ENCODE measurements around the gene CCL4.
"Not testable (repeated sequence)": the region's sequence is repeated elsewhere in the genome, so short reads cannot be mapped to it uniquely, and the experiment has no call there.

CCL4 gene

DNA sequence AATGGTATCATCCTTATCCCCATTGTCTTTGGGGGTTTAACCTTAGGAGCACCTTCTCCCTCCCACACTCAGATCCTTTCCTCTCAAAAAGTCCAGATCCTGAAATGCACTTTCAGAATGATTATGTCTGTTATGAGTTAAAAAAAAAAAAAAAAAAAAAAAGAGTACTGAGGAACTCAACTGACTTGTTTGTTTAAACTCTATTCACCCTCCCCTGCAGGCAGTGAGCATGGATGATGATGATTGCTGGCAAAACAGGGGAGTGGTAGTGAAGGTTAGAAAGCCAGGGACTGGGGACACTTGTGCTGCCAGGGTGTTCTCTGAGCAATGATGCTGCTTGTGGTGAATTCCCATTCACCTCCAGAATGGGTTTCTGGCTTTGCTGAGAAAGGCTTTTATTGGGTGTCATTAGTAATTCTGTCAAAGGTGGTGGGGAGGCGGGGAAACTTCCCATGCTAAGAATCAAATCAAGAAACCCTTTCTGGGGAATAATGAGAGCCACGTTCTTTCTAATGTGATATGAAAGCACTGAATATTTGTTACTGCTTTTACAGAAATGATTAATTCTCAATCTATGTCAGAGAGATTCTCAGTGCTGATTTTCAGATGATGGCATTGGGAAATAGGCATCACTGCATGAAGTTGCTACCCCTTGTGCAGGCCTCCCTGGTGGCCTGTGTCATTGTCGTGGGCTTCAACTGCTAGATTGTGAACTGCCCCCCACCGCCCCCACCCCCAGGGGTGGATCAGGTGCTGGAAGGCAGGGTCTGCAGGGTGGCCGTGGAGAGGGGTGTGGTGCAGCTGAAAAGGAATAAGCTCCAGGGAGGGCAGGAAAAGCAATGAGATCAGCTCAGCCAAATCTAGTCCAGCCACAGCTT lies 14.1 kb downstream of the CCL4 start:
- DNase-seq (ENCODE audit: low read depth) = no peak

DNA sequence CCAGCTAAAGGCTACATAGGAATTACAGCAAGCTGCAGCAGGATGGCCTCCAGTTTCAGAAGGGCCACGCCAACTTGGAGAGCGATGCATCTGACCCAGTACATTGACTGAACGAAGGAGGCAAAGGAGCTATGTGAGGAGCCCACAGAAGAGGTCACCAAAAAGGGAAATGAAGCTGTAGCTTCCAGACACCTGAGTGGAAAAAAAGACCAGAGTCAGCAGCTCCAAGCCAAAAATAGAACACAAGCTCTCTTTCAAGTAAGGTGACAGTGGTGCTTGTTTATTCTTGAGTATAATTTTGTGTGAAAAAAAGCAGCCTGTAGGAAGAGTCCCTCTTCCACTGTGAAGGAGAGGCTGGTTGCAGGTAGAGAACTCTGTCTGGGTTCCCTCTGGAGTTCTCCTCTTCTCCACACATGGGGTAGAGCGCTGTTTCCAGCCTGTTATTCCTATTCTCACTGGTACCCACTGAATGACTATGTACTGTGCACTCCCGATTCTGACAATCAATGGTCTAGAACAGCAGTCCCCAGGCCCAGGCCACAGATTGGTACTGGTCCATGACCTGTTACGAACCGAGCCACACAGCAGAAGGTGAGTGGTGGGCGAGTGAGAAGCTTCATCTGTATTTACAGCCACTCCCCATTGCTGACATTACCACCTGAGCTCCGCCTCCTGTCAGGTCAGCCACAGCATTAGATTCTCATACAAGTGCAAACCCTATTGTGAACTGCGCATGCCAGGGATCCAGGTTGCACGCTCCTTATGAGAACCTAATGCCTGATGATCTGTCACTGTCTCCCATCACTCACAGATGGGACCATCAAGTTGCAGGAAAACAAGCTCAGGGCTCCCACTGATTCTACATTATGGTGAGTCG lies 15.1 kb downstream of the CCL4 start:
- DNase-seq (ENCODE audit: low read depth) = no peak

DNA sequence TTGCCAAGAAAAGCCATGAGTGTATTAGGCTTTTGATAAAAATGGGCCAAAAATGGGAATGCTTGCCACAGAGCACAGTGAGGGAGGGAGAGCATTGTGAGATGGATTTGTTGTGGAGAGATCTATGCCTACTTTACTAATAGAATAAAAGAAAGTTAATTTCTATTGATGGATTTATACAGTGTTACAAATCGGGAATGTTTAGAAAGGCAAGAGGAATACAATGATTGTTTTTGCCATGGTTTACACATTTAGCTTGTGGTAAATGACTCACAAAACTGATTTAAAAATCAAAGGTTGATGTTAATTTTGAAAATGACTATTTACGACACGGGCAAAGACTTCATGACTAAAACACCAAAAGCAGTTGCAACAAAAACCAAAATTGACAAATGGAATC lies 16.6 kb downstream of the CCL4 start:
- DNase-seq (ENCODE audit: low read depth) = no peak

DNA sequence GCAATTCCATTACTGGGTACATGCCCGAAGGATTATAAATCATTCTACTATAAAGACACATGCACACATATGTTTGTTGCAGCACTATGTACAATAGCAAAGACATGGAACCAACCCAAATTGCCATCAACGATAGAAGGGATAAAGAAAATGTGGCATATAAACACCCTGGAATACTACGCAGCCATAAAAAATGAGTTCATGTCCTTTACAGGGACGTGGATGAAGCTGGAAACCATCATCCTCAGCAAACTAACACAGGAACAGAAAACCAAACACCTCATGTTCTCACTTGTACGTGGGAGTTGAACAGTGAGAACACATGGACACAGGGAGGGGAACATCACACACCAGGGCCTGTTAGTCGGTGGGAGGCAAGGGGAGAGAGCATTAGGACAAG lies 17.5 kb downstream of the CCL4 start:
- not testable (repeated sequence) for DNase-seq (ENCODE audit: low read depth)

DNA sequence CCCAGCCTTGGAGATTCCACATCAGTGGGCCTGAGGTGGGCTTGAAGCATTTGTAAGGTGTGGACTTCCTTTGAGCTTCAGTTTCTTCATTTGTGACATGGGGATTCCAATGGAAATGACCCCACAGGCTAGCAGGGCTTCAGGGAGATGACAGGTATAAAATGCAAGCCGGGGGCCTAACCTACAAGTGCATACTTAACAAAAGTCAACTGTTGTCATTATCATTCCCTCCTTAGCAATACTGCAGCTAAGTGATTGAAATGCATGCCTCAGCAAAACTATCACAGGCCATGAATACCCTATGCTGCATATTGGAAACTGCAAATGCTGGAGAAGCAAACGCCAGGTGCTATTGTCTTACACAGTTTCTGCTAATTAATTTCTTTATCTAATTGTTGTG lies 19.8 kb downstream of the CCL4 start:
- no peak for DNase-seq (ENCODE audit: low read depth)

DNA sequence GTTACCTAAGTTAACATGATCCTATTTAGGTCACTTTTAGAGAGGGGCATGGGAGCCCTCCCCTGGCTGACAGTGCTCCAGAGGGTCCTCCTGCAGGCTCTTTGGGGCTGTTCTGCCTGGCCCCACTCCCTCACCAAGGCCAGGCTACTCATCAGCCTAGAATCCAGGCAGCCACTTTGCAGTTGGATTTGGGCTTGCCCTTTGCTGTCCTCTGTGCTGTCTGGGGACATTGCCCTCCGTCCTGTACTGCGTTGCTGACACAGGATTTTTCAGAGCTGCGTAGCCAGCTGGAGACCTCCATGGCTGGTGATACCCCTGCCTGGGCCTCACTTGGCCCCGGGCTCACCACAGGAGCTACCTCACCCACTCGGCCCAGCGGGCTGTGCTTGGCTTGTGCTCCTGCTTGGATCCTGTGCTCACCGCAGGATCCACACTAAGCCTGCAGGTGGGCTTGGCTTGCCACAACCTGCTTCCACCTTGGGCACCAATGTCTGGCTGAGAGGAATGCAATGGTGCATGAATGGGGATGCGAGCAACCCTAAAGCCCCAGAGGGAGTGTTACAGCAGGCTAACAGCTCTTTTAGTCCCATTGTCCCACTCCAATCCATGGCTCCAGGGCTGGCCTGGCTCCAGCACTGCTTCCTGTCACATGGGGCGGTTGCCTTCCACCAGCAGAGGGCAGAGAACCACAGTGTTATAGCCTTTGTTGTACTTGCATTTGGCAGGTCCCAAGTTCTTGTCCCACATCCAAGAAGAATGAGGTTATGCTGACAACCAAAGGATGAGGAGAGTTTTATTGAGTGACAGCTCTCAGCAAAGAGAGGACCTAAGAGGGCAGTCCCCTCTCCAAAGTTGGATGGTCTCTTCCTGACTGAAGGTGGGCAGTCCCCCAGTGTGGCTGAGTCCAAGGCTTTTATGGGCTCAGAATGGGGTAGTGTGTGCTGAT lies 21.5 kb downstream of the CCL4 start:
- no peak for DNase-seq (ENCODE audit: low read depth)

DNA sequence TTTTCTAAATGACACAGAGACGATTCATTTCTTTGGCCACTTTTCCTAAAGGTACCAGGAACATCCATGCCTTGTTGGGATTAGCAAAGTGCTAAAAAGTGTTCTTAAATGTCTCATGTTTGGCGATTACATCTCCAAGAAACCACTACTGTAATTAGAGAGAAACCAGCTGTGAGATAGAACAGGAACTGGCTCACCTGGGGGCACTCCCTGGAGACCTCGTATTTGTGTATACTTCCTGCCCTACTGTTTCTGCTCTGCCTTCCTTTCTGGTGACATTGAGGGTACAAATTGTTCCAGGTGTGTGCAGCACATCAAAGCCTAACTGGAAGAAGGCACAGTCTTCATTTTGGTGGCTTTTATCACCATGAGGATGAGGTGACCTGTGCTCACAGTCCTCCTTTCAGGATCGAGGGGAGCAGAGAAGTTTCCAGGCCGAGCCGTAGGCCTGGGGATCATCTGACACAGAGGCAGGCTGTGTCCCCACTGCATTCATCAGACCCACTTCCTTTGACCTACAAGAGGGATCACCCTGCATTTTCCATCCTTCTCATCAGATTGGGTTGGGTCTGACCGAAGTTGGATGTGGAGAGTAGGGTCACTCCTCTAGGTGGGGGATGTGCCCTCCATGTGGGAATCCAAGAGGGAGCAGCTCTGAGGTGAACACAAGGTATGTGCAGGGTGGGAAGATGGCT lies 23.7 kb downstream of the CCL4 start:
- no peak for DNase-seq (ENCODE audit: low read depth)

DNA sequence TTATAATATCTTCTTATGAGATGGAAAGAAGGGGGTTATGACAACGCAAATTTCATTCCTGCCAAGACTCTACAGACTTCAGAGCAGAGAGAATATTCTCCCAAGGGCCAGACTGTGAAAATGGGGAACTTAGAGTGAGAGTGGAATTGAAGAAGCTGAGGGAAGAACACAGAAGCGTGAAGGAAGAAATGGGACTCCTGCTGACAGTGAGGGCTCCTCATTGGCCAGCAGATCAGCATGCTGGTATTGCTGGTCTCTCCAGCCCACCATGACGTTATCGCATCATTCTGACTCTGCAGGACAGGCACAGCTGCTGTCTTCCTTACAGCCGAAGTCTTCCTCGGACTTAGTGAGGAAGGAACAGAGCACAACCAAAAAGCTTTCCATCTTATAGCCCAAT lies 24.3 kb downstream of the CCL4 start:
- DNase-seq (ENCODE audit: low read depth) = no peak

DNA sequence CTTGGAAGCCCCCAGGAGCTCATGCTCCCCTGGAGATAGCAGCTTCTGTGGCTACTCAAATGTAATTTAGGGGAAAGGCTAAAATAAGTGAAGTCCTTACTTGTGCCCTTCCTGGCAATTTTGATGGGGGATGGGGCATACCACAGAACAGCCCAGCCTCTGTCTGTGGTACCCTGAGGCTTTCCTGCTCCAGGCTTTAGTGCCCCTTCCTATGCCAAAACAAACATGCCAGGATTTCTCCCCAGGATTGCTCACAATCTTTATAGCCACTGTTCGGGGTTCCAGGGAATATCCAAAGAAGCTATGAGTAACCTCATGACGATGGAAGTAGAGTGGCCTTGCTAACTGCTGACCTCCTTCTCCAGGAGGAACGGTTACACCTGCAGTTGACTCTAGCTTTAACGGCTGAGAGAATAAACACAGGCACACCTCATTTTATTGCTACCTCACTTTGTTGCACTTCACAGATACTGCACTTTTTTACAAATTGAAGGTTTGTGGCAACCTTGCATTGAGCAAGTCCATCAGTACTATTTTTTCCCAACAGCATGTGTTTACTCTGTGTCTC lies 24.9 kb downstream of the CCL4 start:
- DNase-seq (ENCODE audit: low read depth) = no peak

DNA sequence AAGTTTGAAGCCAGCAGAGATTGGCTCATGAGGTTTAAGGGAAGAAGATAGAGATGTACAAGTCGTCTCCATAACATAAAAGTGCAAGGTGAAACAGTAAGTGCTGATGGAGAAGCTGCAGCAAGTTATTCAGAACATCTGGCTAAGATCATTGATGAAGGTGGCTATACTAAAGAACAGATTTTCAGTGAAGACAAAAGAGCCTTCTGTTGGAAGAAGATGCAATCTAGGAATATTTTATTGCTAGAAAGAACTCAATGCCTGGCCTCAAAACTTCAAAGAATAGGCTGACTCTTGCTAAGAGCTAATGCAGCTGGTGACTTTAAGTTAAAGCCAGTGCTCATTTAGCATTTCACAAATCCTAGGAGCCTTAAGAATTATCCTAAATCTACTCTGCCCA lies 26.0 kb downstream of the CCL4 start:
- DNase-seq (ENCODE audit: low read depth) = no peak

DNA sequence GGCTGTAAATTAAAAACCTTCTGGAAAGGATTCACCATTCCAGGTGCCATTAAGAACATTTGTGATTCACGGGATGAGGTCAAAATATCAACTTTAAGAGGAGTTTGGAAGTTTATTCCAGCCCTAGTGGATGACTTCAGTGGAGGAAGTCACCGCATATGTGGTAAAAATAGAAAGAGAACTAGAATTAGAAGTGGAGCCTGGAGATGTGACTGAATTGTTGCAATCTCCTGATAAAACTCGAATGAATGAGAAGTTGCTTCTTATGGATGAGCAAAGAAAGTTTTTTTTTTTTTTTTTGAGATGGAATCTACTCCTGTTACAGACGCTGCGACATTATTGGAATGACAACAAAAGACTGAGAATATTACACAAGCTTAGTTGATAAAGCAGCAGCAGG lies 26.7 kb downstream of the CCL4 start:
- DNase-seq (ENCODE audit: low read depth) = no peak

DNA sequence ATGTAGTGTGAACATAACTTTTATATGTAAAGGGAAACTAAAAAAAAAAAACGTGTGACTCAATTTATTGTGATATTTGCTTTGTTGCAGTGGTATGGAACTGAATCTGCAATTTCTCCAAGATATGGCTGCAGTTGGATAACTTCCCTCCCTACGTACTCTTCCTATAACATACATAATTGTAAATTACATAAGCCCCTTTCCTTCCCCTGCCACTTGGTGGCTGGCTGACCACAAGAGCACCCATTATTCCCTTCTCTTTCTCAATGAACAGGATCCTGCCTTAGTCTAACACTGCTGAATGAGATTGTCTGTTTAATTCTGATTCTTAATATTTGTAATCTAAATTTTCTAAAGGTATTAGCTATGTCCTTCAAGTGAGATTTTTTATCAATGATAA lies 27.8 kb downstream of the CCL4 start:
- no peak for DNase-seq (ENCODE audit: low read depth)

DNA sequence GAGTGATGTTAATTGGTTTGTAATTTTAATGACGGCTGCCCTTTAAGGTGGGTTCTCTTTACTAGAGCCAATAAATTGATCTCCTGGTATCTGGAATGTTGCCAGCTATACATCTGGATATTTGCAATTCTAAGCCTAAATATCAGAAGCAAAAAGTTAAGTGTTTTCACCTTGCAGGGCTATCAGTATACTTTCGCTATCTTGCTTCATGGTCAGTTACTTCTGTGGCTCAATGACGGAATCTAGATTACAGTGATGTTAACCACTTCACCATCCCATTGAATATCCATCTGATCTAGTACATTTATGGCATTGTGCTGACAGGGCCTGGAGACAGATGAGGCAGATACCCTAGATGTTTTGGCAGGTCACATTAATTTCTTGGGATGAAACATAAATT lies 28.3 kb downstream of the CCL4 start:
- no peak for DNase-seq (ENCODE audit: low read depth)

DNA sequence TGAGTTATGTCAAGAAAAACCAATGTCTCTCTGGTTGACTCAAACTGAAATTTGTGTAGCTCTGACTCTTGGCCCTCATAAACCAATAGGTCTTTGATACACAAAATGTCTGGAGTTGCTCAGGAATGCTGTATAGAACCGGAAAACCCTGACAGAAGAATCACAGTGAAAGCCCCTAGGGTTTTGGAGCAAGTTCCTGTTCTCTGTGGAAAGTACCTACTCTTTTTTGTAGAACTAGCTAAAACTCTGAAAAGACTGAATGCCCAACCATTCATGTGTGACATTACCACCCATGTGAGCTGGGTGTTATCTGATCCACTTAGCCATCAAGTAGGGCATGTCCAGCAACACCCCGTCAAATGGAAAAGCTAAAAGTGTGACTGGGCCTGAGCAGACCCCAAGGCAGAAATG lies 28.8 kb downstream of the CCL4 start:
- DNase-seq (ENCODE audit: low read depth) = no peak

DNA sequence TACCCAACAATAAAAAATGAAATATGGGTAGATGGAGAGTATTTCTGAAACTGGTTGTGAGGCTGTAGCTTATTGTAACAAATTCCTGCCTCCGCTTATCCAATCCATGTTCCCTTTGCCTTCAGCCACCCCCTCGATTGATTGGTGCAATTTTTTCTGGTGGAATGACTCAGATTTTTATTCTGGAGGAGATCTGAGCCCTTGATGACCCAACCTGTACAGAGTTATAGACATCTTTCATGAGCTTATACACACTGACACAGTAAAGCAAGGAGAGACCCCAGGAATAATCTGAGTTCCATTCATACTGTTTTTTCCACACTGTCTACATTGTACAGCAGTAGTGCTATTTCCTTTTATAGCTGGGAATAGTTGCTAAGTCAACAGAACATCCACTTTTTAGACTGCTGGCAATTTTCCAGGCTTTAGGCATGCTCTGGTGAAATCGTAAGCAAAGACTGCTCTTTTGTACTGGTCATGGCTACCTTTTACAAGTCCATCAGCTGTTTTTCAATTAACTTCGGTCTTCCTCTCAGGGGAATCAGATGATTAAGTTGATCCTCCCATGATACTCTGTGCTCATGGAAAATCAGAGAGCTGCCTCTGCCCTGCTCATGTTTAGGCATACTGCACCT lies 30.1 kb downstream of the CCL4 start:
- DNase-seq (ENCODE audit: low read depth) = no peak

DNA sequence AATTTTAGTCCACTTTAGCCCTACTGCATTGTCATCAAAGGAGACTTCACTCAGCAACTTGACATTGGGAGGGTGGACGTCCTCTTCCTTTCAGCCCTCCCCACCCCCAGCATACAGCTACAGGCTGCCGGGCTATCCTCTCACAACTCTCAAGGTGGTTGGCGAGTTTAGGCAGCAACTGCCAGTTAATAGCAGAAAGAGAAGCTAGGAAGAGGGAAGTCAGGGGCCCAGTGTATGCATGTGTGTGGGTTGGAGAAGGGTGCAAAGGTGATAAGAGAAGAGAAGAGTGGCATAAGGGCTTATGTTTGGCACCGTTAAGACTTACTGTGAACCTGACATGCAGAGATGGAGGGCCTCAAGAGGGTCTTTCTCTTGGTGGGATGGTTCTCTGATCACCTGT lies 31.8 kb downstream of the CCL4 start:
- no peak for DNase-seq (ENCODE audit: low read depth)

DNA sequence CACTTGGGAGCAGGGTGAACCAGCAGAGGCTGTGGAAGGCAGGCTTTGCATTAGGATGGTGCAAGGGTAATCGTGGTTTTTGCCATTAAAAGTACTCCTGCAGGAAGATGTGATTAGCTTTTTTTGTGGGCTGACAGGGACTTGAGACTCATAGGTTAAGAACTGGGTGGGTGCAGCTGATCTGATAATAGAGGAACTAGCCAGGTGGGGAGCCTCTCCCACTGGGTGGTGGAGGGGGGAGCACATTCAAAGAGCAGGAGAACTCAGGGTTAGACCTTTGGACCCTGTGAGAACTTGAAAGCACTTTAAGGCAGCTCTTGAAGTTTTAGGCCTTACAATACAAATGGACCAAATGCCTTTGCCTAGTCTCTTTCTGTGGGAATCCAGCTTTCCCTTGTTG lies 32.4 kb downstream of the CCL4 start:
- DNase-seq (ENCODE audit: low read depth) = no peak

DNA sequence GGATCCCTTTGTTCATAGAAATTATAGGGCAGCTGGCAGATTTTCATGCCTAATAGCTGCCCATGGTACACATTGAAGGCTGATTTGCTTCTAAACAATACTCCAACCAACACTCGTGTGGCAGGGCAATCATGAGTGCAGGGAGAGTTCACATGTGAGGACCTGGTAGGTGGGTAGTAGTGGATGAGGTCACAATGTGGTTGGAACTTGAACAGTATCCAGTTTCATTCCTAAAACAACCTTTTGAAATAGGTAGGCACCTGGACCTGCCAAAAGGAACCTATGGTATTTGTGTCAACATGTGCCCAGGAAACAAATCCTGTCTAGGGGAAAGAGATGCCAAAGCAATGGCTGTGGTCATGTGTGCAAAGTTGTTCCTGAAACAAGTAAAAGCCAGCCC lies 32.8 kb downstream of the CCL4 start:
- no peak for DNase-seq (ENCODE audit: low read depth)

DNA sequence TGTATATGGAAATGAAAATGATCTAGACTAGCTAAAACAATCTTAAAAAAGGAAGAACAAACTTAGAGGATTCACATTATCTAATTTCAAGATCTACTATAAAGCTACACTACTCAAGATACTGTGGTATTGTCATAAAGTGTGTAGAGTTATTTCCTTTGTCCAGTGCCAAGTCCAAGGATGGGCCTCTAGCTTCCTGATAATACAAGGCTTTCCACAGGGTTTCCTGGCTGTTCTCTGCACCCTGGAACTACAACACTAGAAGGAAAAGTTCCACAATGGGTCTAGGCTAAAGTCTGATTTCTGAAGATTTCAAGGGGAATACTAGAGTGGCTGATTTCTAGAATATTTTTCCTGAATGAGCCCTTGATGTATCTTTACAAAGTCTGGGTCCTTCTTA lies 38.6 kb downstream of the CCL4 start:
- DNase-seq (ENCODE audit: low read depth) = no peak

DNA sequence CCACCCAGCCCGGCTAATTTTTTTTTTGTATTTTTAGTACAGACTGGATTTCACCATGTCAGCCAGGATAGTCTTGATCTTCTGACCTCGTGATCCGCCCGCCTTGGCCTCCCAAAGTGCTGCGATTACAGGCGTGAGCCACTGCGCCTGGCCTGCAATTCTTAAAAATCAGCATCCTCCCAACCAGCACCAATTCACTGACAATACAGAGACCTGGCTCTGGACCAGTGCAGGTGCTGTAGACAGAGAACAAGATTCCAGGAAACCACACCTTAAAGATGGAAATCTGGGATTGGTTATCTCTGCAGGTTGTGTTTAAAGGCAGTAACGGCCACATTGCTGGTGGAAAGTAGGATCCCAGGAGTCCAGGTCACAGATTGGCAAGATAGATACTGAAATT lies 39.2 kb downstream of the CCL4 start:
- no peak for DNase-seq (ENCODE audit: low read depth)

DNA sequence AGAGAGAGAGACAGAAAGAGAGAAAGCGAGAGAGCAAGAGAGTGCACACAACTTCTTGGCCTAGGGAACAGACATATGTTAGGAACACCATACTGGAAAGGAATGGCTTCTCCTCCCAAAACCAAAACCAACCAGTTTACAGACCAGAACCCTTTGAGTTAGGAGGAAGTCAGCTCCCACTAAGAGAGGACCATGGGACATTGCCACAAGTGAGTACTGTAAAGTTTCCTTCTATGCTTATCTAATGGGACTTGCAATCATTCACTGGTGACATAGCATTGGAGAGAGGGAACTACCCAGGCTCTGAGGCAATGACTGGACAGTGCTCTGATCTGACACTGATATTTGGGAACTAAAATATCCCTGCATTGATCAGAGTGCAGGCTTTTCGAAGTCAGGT lies 40.4 kb downstream of the CCL4 start:
- DNase-seq (ENCODE audit: low read depth) = no peak

Data from fibroblast of gingiva (primary cell).